PC-9 (cell line): Measurements from ENCODE around the gene KCNF1.

Source experiments
- CTCF ChIP-seq: fragments of 200-600 bp; sonication (generic); conservative IDR thresholded peaks from 2 replicates; pipeline ENCODE4 v1.6.1; 2017; ENCODE audit warnings: mixed run types, antibody characterized with exemption, mild to moderate bottlenecking, moderate library complexity
- EZH2 ChIP-seq: fragments of 200-600 bp; sonication (generic); IDR thresholded peaks from 2 replicates; pipeline ENCODE4 v1.8.0; 2017; ENCODE audit warnings: antibody characterized with exemption, low read depth

GRCh38 chr2:10924441-10924840 lies 12.7 kb downstream of the KCNF1 start:
- TF ChIP-seq CTCF (no peak), EZH2 (no peak)
